ENCODE measurements around the gene IFT52.
"Not testable (repeated sequence)": the region's sequence is repeated elsewhere in the genome, so short reads cannot be mapped to it uniquely, and the experiment has no call there.

Gene IFT52

DNA sequence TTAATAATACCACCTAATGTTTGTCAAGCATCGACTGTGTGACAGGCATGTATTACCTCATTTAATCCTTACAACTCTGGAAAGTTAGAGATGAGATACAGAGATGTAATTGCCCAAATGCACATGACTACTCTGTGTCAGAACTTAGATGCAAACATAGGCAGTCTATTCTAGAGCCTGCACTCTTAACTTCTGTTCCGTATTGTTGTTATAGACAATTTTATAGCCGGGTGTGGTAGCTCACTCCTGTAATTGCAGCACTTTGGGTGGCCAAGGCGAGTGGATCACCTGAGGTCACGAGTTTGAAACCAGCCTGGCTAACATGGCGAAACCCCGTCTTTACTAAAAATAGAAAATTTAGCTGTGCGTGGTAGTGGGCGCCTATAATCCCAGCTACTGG lies 15.0 kb downstream of the IFT52 start:
- no peak overlapping the region for H3K4me3 ChIP-seq (ENCODE audit: low read length)
- DNase-seq (ENCODE audit: low read depth, low spot score): no peak

DNA sequence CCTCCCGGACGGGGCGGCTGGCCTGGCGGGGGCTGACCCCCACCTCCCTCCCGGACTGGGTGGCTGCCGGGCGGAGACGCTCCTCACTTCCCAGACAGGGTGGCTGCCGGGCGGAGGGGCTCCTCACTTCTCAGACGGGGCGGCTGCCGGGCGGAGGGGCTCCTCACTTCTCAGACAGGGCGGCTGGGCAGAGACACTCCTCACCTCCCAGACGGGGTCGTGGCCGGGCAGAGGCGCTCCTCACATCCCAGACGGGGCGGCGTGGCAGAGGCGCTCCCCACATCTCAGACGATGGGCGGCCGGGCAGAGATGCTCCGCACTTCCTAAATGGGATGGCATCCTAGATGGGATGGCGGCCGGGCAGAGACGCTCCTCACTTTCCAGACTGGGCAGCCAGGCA lies 16.5 kb downstream of the IFT52 start:
- DNase-seq (ENCODE audit: low read depth, low spot score); H3K4me3 ChIP-seq (ENCODE audit: low read length): not testable (repeated sequence)

DNA sequence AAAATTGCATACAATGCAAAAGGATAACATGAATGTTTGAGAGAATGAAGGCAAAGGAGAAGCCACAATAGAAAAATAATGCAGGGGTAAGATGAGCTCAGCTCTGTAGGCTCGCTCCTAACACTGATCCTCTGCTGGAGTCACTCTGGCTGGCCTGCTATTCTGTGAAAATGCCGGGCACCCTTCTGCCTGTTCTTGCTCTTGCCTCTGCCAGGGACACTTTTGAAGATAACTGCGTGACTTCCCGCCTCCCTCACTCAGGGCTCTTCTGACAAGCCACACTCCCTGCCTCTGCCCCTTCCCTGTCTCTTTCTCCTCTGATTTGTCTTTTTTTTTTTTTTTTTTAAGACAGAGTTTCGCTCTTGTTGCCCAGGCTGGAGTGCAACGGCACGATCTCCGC lies 40.9 kb downstream of the IFT52 start:
- no peak for DNase-seq (ENCODE audit: low read depth, low spot score)
- no peak overlapping the region for H3K4me3 ChIP-seq (ENCODE audit: low read length)

DNA sequence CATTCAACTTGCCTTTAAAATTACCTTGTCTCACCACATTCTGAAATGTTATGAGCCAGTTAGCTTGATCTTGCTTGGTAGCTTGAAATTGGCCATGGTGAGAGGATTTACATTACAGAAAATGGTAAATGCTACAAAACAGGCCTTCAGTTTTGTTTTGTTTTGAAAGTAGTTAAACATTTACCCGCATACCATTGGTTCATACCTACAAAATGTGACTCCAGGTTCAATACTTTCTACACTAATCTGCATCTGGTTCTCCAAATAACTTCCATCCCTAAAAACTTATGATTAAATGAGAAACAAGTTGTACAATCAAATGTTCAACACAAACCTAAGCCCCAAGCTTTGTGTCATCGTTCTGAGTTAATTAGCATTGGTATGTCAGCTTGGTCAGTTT lies 45.7 kb downstream of the IFT52 start:
- H3K4me3 ChIP-seq (ENCODE audit: low read length): no peak overlapping the region
- DNase-seq (ENCODE audit: low read depth, low spot score): no peak

DNA sequence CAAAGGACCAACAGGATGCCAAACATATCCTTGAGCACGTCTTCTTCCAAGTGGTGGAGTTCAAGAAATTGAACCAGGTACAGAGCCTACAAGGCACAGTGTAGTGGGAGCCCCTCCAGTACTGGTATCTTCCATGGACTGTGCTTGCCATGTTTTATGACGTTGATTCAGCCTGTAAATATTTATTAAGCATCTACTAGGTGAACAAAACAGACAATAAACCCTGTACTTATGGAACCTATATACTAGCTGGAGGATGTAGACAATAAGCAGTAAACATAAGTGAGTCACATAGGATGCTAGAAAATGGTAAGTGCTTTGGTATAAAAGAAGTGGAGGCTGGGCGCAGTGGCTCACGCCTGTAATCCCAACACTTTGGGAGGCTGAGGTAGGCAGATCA lies 51.8 kb downstream of the IFT52 start:
- DNase-seq (ENCODE audit: low read depth, low spot score): no peak

DNA sequence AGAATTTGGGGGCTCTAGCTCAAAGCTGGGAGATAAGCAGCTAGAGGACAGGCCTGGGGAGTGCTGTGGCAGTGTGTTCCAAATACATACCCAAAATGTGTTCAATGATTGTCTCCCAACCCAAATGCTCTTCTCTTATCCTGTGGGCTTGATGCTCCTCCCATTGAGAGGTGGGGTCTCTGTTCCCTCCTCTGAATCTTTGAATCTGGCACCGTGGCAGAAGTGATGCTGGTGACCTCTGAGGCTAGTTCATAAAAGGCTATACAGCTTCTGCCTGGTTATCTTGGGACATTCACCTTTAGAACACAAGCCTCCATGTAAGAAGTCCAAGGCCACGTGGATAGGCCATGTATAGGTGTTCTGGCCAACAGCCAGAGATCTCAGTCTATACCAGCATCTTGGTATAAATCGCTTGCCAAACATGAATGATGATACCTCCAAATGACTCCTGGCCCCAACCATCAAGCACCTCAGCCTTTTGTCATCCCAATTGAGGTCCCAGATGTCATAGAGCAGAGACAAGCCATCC lies 60.3 kb downstream of the IFT52 start:
- no peak for DNase-seq (ENCODE audit: low read depth, low spot score)
- H3K4me3 ChIP-seq (ENCODE audit: low read length): no peak overlapping the region

More for the DNA sequence above, 51.8 kb downstream of the IFT52 start:
- H3K4me3 ChIP-seq (ENCODE audit: low read length): no peak overlapping the region

- DNase-seq (ENCODE audit: low read depth, low spot score); H3K4me3 ChIP-seq (ENCODE audit: low read length): not testable (repeated sequence)
These were observed 61.0 kb downstream of the IFT52 start for GRCh38 chr20:43651650-43652184.

DNA sequence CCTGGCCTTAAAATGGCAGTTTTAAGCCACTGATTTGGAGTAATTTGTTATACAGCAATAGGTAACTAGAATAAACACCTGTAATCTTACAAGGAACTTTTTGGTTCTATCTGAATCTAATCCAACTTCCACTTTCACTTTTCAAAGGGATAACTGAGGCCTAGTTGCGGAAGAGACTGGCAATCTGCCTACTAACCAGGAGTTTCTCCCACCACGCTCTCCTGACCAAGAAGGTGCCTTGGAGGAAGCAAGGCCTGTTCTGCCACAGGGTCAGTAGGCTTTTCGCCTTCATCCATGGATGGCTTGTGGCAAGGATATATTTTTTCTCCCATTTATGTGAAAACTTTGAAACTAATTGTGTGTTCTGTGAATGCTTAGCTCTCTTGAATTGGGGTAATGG lies 63.2 kb downstream of the IFT52 start:
- DNase-seq (ENCODE audit: low read depth, low spot score): no peak
- H3K4me3 ChIP-seq (ENCODE audit: low read length): no peak overlapping the region

GRCh38 chr20:43655176-43655575 lies 64.4 kb downstream of the IFT52 start:
- not testable (repeated sequence) for DNase-seq (ENCODE audit: low read depth, low spot score); H3K4me3 ChIP-seq (ENCODE audit: low read length)

GRCh38 chr20:43655937-43656336 lies 65.2 kb downstream of the IFT52 start:
- no peak for DNase-seq (ENCODE audit: low read depth, low spot score)
- H3K4me3 ChIP-seq (ENCODE audit: low read length): no peak overlapping the region

DNA sequence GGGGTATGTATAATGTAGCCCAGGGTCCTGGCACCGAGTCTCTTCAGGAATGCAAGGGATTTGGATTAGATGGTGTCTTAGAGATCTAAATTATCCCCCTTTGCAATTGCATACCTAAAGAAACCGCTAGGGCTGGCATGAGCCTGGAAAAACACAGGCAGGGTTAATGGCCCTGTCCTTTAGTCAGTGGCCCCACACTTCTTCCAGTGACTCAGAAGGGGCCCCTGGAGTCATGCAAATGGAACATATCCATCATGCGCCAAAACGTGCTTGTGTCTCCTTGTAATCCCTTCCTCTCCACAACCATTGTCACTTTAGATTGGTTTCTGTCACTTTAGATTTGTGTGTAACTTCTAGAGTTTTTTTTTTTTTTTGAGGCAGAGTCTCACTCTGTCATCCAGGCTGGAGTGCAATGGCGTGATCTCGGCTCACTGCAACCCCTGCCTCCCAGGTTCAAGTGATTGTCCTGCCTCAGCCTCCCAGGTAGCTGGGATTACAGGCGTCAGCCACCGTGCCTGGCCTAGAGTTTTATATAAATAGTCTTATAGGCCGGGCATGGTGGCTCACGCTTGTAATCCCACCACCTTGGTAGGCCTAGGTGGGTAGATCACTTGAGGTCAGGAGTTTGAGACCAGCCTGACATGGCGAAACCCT lies 67.5 kb downstream of the IFT52 start:
- no peak for DNase-seq (ENCODE audit: low read depth, low spot score)
- peak overlapping the region; percentile 92 for H3K4me3 ChIP-seq (ENCODE audit: low read length)

GRCh38 chr20:43658723-43659419 lies 68.1 kb downstream of the IFT52 start:
- no peak for DNase-seq (ENCODE audit: low read depth, low spot score)

GRCh38 chr20:43662943-43663655 lies 72.4 kb downstream of the IFT52 start:
- no peak for DNase-seq (ENCODE audit: low read depth, low spot score)
- no peak overlapping the region for H3K4me3 ChIP-seq (ENCODE audit: low read length)

More at GRCh38 chr20:43658723-43659419, 68.1 kb downstream of the IFT52 start:
- no peak overlapping the region for H3K4me3 ChIP-seq (ENCODE audit: low read length)

GRCh38 chr20:43665466-43666176 lies 74.9 kb downstream of the IFT52 start:
- no peak for DNase-seq (ENCODE audit: low read depth, low spot score)
- H3K4me3 ChIP-seq (ENCODE audit: low read length): no peak overlapping the region

DNA sequence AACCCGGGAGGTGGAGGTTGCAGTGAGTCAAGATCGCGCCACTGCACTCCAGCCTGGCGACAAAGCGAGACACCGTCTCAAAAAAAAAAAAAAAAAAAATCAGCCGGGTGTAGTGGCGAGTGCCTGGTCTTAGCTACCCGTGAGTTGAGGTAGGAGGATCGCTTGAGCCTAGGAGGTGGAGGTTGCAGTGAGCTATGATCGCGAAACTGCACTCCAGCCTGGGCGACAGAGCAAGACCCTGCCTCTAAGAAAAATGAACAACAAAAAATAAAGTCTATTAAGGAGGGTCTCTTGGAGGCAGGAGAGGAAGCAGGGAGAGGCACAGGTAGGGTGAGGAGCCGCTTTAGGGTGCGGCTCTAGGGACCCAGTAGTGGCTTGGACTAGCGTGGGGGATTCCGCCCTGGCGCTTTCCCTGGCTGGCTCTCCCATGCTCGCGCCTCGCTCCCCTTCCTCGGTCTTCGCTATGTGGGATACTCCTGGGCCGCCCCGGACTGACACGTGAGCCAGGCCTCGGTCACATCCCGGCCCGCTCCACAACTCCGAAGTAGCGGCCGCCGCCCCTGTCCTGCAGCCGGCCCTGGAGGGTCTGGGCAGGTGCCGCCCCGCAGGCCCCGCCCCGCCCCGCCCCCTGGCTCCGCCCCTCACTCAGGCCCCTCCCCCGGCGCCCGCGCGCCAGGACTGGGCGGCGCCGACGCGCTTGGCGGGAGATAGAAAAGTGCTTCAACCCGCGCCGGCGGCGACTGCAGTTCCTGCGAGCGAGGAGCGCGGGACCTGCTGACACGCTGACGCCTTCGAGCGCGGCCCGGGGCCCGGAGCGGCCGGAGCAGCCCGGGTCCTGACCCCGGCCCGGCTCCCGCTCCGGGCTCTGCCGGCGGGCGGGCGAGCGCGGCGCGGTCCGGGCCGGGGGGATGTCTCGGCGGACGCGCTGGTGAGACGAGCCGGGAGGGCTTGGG lies 75.9 kb downstream of the IFT52 start, which contains the start of gene MYBL2:
Gene MYBL2, plus strand, starts transcription at position 739 of the 953 bp plus-strand sequence. Its CDS starts 170 bp downstream, at position 909.
- DNase-seq (ENCODE audit: low read depth, low spot score): peak; percentile 62

DNA sequence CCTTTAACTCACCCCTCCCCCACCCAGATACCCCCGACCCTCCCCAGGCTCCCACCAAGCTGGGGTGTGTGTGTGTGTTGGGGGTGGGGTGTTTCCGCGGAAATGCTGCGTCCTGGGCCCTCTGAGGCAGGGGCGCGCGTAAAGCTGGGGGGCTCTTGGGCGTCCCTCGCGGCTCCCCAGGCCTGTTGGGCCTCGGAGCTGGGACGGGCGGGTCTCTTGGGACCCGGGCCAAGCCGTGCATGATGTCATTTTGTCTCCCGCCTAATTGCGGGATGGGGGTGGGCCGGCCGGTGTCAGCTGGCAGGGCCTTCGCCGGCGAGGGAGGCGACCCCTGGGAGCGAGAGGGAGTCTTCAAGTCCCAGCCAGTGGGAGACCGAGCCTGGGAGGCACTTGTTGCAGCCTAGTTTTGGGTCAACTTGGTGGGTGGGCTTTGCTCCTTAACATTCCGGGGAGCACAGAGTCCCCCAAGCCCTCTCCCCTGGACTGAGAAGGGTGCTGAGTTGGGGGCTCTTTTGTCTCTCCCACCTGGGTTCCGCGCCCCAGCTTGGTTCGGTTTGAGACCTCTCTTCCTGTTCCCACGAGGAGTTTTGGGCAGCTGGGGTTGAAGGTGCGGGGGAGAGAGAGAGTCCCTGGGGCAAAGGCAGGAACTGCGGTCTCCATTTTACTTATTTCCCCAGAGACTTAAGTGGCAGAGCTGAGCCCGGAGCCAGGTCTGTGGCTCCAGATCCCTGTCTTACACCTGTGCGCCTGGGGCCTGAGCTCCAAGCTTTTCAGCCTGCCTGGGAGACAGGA lies 76.8 kb downstream of the IFT52 start:
- DNase-seq (ENCODE audit: low read depth, low spot score): no peak
- peak overlapping the region; percentile 86 for H3K4me3 ChIP-seq (ENCODE audit: low read length)

More for the DNA sequence above, 75.9 kb downstream of the IFT52 start, which contains the start of gene MYBL2:
- H3K4me3 ChIP-seq (ENCODE audit: low read length): peak within 1 kb of the TSS; percentile 86

DNA sequence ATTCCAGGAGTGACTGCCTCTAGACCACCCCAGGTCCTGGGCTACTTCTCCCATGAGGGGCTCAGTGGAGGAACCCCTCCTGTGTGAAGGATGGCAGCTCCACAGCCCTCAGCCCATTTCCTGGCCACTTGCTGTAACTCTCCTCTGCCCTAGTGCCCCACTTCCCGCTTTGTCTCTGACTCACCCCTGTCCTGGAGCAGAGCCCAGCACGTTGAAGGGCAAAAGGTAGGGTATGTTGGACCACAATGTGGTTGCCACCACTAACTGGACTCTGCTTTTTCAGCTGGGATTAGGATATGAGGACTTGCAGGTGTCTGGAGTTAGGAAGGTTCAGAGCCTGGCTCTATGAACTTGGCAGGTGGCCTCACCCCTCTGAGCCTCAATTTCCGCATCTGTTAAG lies 78.6 kb downstream of the IFT52 start:
- no peak for DNase-seq (ENCODE audit: low read depth, low spot score)

More for the DNA sequence above, 78.6 kb downstream of the IFT52 start:
- no peak overlapping the region for H3K4me3 ChIP-seq (ENCODE audit: low read length)

Measured in Jurkat, Clone E6-1 (cell line).